GM12872 (cell line): ENCODE results near the gene CLASP1.

ENCODE experiments used
- TF ChIP-seq, protein P1 (sequence below): IDR thresholded peaks from 3 replicates; pipeline ENCODE4 v1.5.1; 2011; ENCODE audit warnings: low read depth, mild to moderate bottlenecking, low read length, moderate library complexity; ENCODE audit not compliant: insufficient read depth

Gene CLASP1

DNA sequence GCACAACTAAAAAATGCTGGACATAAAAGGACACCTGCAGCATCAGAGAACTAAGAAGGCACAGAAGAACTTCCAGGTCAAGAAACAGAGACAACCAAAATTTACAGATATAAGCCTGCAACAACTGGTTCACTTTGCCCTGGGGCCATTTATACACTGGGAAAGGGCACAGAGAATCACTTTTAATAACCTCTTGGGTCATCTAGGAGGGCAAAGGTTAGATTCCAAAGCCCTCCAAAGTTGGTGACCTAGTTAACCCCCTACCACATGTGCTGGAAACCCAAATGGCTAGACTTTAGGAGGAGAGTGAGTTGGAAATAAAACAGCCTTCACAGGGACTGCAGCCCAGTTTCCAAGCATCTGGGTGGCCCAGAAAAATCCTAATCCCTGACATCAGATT lies 115.3 kb downstream of the CLASP1 start:
- TF ChIP-seq, protein P1, sequence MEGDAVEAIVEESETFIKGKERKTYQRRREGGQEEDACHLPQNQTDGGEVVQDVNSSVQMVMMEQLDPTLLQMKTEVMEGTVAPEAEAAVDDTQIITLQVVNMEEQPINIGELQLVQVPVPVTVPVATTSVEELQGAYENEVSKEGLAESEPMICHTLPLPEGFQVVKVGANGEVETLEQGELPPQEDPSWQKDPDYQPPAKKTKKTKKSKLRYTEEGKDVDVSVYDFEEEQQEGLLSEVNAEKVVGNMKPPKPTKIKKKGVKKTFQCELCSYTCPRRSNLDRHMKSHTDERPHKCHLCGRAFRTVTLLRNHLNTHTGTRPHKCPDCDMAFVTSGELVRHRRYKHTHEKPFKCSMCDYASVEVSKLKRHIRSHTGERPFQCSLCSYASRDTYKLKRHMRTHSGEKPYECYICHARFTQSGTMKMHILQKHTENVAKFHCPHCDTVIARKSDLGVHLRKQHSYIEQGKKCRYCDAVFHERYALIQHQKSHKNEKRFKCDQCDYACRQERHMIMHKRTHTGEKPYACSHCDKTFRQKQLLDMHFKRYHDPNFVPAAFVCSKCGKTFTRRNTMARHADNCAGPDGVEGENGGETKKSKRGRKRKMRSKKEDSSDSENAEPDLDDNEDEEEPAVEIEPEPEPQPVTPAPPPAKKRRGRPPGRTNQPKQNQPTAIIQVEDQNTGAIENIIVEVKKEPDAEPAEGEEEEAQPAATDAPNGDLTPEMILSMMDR: no peak

DNA sequence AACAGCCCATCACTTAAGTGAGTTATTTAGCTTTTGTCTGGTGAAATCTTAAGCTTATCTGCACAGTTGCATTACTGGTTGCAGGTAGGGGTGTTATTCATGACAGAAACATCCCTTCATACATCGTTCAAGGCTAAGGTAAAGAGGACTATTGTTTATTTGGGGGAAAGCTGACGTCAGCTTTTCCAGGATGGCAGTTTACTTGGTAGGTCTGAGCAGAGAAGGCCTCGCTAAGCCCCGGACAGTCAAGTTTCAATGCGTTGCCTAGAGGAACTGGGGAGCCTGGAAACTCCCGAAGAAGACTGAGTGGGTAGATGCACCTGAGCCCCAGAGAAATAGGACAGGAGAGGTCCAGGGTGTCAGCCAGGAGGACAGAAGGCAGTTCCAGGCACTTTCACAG lies 116.4 kb downstream of the CLASP1 start:
- TF ChIP-seq, protein P1: no peak

DNA sequence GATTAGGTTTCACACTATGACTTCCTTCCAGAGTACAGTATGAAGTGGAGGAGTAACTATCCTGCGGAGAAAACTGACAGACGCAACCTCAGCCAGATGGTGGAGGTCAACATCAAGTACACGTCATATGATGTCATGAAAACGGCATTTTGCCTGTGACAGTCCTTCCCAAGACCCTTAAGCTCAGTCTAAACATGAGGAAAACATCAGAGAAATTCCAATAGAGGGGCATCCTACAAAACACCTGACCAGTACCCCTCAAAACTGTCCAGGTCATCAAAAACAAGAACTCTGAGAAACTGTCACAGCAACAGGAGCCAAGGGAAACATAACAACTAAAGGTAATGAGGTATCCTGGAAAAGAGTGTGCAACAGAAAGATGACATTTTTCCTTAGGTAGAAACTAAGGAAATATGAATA lies 116.9 kb downstream of the CLASP1 start:
- TF ChIP-seq, protein P1: no peak

DNA sequence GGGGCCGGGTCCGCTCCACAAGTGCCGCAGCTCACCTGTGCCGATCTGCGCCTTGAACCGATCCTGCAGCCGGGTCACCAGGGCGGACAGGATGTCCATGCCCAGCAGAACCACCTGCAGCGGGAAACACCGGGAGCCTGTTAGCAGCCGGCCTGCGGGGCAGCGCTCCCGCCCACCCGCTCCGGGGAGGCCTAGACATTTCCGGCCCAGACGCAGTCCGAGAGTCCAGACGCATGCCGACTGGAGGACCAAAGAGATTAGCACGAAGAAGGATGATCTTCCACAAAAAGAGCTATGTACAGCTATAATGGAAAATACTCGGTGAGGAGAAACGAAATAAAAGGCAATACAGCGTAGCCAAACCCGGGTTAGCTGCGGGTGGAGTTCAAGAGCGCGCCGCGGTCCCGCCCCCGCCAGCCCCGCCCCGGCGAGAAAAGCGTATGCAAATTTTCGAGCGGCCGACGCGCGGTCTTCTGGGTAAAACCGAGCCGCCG lies 119.0 kb downstream of the CLASP1 start:
- TF ChIP-seq, protein P1: no peak

DNA sequence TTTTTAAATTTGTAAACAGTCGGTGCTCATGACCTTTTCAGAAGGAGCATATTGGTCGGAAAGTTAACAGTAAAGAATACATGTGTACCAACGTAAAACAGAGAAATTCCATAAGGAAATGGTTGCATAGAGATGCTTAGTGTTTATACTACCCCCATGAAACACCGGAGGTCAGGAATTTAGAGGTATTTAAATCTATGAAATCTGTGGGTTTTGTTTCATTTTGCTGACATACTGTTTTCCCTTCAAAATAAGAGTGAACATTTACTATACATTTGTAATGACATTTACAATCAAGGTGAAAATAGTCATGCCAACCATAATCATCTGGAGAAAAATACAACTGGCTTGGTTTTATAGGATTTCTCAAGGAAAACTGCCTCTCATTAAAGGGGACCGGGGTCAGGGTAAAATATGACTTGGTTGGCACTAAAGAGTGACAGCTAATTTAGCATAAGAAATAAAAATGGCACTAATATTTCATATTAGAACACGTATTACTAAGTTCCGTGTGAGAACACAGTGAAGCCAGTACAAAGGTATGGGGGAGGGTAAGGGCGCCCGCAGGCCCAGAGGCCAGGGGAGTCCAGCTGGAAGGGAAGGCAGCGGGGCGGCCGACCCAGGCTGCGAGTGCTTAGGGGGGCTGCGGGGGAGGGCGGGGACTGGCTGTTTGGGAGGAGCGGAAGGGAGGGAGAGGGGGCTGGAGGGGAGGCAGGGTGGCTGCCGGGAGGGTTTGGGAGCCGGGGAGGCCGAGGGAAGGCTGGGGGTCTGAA lies 119.6 kb downstream of the CLASP1 start:
- TF ChIP-seq, protein P1: no peak

DNA sequence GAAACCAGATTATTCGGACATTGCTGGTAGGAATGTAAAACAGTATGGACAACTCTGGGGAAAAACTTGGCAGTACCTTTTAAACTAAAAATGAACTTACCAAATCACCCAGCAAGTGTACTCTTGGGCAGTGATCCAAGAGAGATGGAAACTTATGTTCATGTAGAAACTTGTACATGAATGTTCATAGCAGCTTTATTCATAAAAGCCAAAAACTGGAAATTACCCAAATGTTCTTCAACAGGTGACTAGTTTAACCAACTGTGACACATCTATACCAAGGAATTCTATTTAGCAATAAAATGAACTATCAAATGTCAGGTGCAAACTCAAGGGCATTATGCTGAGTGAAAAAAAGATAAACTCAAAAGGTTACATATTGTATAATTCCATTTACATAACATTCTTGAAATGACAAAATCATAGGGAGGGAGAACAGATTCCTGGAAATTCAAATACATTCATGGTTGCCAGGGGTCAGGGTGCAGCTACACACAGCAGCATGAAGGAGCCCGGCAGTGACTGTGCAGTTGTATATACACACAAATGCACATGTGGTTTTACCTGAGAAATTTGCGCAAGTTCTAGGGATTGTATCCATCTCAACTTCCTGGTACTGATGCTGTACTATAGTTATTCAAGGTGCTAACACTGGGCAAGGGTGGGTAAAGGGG lies 122.1 kb downstream of the CLASP1 start:
- TF ChIP-seq, protein P1: no peak

DNA sequence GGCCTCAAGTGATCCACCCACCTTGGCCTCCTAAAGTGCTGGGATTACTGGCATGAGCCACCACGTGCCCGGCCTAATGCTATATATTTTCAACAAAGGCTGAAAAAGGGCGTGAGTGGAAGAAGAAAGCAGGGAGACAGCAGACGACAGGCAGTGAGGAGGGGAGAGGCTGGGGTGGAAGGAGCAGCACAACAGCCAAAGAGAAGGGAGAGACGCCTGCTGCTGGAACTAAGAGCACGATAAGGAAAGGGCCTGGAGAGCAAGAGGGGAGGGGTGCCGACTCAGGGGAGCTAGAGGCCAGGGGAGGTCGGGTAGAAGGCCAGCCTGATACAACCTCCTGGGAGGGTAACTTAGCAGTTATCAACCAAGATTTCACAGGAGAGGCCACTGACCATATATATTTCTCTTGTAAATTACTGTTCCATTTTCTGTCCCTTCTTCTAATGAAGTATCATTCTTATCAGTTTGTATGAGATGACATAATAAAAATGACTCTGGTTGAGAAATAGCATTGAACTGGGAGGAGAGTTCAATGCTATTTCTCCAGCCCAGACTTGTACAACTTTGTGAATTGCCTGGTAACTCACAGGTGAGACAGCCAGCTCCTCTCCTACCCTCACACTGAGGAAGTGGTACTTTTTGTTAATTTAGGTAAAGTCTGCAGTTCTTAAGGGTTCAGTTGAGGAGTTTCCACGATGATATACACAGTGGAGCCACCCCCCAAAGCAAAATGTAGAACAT lies 124.4 kb downstream of the CLASP1 start:
- TF ChIP-seq, protein P1: no peak
